Stimulated activated CD4-positive, alpha-beta T cell treated with anti-CD3 and anti-CD28 coated beads, Interleukin-1b, Interleukin-23, amount 100 ng/mL, for 48 hours (primary cell): Measurements from ENCODE around the gene TRPV2.
A peak's percentile ranks its signal among the peaks of the same experiment; 100 is the strongest.
"Not testable (repeated sequence)": the region's sequence is repeated elsewhere in the genome, so short reads cannot be mapped to it uniquely, and the experiment has no call there.

Experiments
- DNase-seq: peaks from one replicate; pipeline ENCODE4 v3.0.0-alpha.2; 2020

Gene TRPV2

GRCh38 chr17:16415031-16415924 lies at the start of gene TRPV2:
Gene TRPV2 (plus strand): TSS chr17:16415571. CDS start chr17:16417669, 2,098 bp downstream.
- DNase-seq, result peak; percentile 41

DNA sequence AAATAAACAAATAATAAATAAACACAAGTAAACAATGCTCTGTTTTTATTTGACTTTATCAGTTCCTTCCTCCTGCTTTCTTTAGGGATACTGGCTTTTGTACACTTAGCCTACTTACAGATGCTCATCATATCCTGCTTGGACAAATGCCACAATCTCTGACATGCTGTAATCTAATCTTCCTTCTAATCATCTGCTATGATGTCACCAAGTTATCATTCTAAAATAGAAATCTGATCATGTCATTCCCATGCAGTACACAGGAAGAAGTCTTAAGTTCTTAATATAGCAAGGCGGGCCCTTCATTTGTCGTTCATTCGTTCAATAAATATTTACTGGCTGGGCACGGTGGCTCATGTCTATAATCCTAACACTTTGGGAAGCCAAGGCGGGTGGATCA lies 43.6 kb upstream of the TRPV2 start:
- DNase-seq, result no peak

DNA sequence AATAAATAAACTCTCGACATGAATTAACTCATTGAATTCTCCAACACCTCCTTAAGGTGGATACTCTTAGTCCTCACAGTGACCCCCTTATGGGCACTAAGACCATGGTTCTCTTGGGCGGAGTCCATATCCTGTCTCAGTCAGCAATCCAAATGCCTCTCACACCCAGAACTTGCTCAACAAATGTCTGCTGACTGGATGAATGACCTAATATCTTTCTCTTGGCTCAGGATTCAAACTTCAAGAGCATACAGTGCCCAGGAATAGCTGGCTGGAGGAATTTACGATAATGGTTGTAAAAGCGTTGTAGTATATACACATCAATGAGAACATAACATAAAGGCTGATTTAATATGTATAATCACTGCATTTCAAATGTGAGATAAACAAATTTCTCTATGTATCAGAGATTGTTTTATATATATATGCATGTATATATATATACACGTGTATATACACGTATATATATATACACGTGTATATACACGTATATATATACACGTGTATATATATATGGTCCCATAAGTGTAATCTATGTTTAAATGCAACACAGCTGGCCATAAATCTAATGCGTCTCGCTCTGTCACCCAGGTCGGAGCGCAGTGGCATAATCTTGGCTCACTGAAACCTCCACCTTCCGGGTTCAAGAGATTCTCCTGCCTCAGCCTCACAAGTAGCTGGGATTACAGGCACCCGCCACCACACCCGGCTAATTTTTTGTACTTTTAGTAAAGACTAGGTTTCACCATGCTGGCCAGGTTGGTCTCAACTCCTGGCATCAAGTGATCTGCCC lies 41.0 kb upstream of the TRPV2 start:
- DNase-seq, result no peak

- DNase-seq, result no peak
These were observed 37.4 kb upstream of the TRPV2 start for GRCh38 chr17:16377941-16378341.

DNA sequence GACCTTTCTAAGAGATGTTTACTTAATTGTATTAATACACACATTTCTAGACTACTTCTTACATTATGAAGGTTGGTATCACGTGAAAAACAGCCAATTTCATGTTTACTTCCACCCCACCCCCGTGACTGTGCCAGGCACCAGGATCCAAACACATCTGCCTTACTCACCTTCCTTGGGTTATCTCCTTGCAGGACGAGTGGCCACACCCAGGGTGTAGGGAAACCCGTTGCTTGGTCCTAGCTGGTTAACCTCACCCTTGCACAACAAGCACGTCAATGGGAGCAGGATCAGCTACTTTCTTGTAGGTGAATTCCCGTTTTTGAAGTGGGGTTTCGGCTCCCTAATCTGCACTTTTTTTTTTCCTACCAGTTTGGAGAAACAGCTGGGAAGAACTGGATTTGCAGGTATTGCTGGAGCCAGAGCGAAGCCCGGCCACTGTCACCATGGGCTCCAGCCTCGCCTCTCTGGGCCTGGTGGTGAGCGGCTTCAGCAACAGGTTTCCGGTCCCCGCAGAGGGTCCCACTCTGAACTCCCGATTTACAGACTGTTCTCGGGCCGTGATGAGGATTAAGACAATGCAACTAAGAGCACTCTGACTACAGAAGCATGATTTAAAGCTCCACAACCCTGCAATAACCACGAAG lies 36.6 kb upstream of the TRPV2 start:
- no peak for DNase-seq

- DNase-seq, result no peak
These were observed 35.7 kb upstream of the TRPV2 start for GRCh38 chr17:16379654-16380053.

GRCh38 chr17:16380640-16381495 lies 34.5 kb upstream of the TRPV2 start, which contains the start of gene UBB:
Gene UBB (plus strand): TSS chr17:16381091. CDS start chr17:16381908, 817 bp downstream.
- DNase-seq, result peak; percentile 96

DNA sequence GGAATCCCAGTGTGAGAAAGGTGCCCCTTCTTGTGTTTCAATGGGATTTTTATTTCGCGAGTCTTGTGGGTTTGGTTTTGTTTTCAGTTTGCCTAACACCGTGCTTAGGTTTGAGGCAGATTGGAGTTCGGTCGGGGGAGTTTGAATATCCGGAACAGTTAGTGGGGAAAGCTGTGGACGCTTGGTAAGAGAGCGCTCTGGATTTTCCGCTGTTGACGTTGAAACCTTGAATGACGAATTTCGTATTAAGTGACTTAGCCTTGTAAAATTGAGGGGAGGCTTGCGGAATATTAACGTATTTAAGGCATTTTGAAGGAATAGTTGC lies 33.9 kb upstream of the TRPV2 start:
- peak; percentile 41 for DNase-seq

- DNase-seq, result no peak
These were observed 32.2 kb upstream of the TRPV2 start for GRCh38 chr17:16383216-16383615.

DNA sequence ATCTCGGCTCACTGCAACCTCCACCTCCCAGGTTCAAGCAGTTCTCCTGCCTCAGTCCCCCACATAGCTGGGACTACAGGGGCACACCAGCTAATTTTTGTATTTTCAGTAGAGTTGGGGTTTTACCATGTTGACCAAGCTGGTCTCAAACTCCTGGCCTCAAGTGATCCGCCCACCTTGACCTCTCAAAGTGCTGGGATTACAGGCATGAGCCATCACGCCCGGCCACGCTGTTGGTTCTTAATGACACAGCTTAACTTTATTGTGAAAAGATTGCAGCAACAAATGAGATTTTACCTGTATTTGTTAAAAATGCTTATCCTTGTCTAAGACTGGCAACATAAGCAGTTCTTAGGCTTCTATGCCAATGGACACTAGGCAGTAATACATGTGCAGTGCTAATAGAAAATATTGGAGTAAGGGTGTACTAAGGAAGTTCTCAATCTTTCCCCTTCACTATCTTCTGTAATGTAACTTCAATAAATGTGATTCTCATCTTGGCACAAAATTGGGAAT lies 31.5 kb upstream of the TRPV2 start:
- no peak for DNase-seq

GRCh38 chr17:16384557-16384956 lies 30.8 kb upstream of the TRPV2 start:
- no peak for DNase-seq

GRCh38 chr17:16386126-16386507 lies 29.3 kb upstream of the TRPV2 start:
- DNase-seq, result not testable (repeated sequence)

- no peak for DNase-seq
These were observed 23.9 kb upstream of the TRPV2 start for GRCh38 chr17:16391451-16391850.

- not testable (repeated sequence) for DNase-seq
These were observed 22.9 kb upstream of the TRPV2 start for GRCh38 chr17:16392491-16392890.

GRCh38 chr17:16395887-16396286 lies 19.5 kb upstream of the TRPV2 start:
- DNase-seq, result not testable (repeated sequence)

- not testable (repeated sequence) for DNase-seq
These were observed 18.7 kb upstream of the TRPV2 start for GRCh38 chr17:16396693-16397092.

DNA sequence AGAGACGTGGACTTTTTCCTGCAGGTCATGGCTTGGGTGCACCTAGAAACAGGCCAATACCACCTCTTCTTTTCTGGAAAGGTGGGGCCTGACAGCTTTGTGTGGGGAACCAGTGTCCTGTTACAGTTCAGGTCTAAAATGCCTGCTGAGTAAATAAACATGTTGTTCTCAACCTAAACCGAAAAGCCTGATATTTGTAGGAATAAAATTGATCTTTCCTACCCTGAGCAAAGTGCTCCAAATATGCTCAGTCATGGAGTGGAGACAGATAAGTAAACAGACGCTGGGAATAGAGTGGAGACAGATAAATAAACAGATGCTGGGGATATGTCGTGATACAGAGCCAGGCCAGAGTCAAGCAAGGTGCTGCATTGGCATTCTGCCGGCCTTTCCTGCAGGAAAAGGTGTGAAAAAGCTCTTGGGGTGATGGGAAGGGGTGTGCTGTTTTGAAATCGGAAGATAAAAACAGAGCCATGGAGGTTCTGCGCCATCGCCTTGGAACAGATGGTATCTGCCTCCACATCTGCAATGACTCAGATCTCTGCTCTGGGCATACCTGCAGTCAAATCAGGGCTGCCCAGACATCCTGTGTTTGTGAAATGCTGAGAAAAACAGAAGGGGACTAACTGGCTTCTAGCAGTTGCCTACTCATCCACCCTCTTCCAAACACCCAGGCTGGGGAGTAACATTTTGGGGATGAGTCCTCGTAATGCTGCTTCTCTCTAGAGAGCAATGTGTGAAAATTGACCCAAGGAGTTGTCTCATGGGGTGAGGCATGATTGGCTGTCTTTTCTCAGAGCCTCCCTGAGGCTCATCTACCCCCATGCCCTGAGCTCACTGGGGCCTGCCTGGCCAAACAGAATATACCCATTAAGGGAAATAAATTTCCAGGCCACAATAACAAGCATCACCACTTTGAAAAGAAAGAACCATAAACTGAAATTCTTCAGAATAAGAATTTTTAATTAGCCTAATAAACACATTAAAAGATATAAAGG lies 16.8 kb upstream of the TRPV2 start:
- DNase-seq, result no peak

GRCh38 chr17:16403847-16404246 lies 11.5 kb upstream of the TRPV2 start:
- not testable (repeated sequence) for DNase-seq

- no peak for DNase-seq
These were observed 8.4 kb upstream of the TRPV2 start for GRCh38 chr17:16406742-16407674.
